Measurements from ENCODE around the gene TPR. TPM values are rescaled to one million over a fixed set of nuclear protein-coding genes. Genes with fewer than 3 reads are reported as not detected.
A peak's percentile ranks its signal among the peaks of the same experiment; 100 is the strongest.

Gene TPR
- total RNA-seq, 1 donor from 2014 or later: 112 TPM

DNA sequence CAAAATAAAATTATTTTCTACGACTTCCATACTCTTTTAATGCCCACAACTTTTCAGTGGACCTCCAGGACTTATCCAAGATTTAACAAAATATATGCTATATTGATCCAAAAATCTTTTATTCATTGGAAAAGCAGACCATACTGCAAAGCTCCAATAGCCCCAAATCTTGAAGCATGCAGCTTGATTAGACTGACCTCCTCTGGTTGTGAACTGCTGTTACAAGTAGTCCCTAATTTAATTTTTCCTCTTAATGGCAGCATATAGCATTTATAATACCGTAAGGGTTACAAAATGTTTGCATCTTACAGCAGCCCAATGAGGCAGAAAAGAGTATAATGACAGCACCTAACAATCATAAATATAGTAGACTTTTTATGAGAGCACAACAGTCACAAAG is 49.8 kb downstream of the TPR start:
- Mint-ChIP-seq H3K4me1 (ENCODE audit: low read depth, unreplicated experiment) (no peaks in the 10 kb centered on the region), H3K36me3 (ENCODE audit: unreplicated experiment) (no peaks in the 10 kb centered on the region), H3K9me3 (ENCODE audit: unreplicated experiment) (no peaks in the 10 kb centered on the region), H3K27ac (ENCODE audit: unreplicated experiment) (no peak overlapping the region), H3K27me3 (ENCODE audit: unreplicated experiment) (no peaks in the 10 kb centered on the region), H3K4me3 (ENCODE audit: unreplicated experiment) (no peak overlapping the region)
- no peak for DNase-seq
- TF ChIP-seq, protein P1, sequence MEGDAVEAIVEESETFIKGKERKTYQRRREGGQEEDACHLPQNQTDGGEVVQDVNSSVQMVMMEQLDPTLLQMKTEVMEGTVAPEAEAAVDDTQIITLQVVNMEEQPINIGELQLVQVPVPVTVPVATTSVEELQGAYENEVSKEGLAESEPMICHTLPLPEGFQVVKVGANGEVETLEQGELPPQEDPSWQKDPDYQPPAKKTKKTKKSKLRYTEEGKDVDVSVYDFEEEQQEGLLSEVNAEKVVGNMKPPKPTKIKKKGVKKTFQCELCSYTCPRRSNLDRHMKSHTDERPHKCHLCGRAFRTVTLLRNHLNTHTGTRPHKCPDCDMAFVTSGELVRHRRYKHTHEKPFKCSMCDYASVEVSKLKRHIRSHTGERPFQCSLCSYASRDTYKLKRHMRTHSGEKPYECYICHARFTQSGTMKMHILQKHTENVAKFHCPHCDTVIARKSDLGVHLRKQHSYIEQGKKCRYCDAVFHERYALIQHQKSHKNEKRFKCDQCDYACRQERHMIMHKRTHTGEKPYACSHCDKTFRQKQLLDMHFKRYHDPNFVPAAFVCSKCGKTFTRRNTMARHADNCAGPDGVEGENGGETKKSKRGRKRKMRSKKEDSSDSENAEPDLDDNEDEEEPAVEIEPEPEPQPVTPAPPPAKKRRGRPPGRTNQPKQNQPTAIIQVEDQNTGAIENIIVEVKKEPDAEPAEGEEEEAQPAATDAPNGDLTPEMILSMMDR (IDR thresholded peaks at IDR 0.05; ENCODE audit: partially characterized antibody, unreplicated experiment): peak; percentile 43

DNA sequence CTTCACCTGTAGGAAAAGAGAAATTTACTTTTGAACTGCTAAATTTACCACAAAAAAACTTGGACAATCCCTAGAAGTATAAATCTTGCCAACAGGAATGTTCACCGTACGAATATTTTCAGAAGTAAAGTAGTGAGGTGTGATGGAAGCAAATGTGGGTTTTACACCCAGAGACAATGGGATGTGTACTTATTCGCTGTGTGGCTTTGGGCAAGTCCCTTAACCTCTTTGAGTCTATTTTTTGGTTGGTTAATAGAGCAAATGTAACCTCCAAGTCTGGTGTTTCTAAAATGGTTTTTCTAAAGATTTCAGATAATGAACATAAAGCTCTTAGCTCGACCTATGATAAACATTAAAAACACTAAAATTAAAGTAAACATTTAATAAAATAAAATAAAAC is 51.2 kb downstream of the TPR start:
- TF ChIP-seq, protein P1 (IDR thresholded peaks at IDR 0.05; ENCODE audit: partially characterized antibody, unreplicated experiment): no peak
- no peaks in the 10 kb centered on the region for H3K4me1 Mint-ChIP-seq (ENCODE audit: low read depth, unreplicated experiment)
- no peak overlapping the region for H3K27ac Mint-ChIP-seq (ENCODE audit: unreplicated experiment)
- H3K4me3 Mint-ChIP-seq (ENCODE audit: unreplicated experiment): no peak overlapping the region
- H3K27me3 Mint-ChIP-seq (ENCODE audit: unreplicated experiment): no peaks in the 10 kb centered on the region
- H3K9me3 Mint-ChIP-seq (ENCODE audit: unreplicated experiment): no peaks in the 10 kb centered on the region
- H3K36me3 Mint-ChIP-seq (ENCODE audit: unreplicated experiment): no peaks in the 10 kb centered on the region
- no peak for DNase-seq

DNA sequence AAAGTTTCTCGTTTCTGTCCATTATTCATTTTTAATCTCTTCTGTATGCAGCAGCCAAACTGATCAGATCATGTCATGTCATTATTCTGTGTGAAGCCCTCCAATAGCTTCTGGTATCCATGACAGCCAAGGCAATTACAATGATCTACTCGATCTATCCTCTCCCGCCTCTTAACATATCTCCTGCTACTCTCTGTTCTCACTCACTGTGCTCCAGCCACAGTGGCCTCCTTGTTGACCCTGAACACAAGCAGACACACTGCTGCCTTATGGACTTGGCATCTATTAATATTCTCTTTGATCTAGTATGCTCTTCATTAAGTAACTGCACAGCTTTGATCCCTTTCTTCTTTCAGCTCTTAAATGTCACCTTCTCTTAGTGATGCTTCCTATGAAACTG is 59.5 kb downstream of the TPR start:
- no peaks in the 10 kb centered on the region for H3K27me3 Mint-ChIP-seq (ENCODE audit: unreplicated experiment)
- TF ChIP-seq, protein P1 (IDR thresholded peaks at IDR 0.05; ENCODE audit: partially characterized antibody, unreplicated experiment): no peak
- no peaks in the 10 kb centered on the region for H3K36me3 Mint-ChIP-seq (ENCODE audit: unreplicated experiment)
- no peaks in the 10 kb centered on the region for H3K4me1 Mint-ChIP-seq (ENCODE audit: low read depth, unreplicated experiment)
- no peaks in the 10 kb centered on the region for H3K9me3 Mint-ChIP-seq (ENCODE audit: unreplicated experiment)
- no peak overlapping the region for H3K27ac Mint-ChIP-seq (ENCODE audit: unreplicated experiment)
- H3K4me3 Mint-ChIP-seq (ENCODE audit: unreplicated experiment): no peak overlapping the region
- no peak for DNase-seq

DNA sequence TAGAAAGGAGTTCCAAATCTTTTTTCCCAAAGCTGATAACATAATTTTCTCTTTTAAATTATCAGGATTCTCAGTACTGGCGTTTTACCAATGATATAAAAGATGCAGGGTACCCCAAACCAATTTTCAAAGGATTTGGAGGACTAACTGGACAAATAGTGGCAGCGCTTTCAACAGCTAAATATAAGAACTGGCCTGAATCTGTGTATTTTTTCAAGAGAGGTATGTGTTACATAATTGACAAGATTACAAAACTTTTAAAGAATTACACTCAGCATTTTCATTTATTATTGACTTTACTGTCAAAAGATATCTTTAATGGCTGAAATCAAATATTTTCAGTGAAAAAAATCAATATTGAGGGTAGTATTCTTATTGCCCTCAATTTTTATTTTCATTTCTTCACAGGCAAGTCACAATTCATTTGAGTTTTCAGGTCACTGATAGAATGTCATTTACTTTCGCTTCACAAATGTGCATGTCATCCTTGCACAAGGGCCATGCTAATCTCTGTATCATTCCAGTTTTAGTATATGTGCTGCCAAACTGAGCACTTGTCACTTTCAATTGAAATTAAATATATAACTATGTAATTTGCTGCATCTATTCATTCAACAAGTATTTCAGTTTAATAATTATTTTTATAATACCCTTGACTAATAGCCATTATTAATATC is 63.5 kb downstream of the TPR start:
- no peaks in the 10 kb centered on the region for H3K9me3 Mint-ChIP-seq (ENCODE audit: unreplicated experiment)
- H3K27me3 Mint-ChIP-seq (ENCODE audit: unreplicated experiment): no peaks in the 10 kb centered on the region
- H3K36me3 Mint-ChIP-seq (ENCODE audit: unreplicated experiment): no peaks in the 10 kb centered on the region
- TF ChIP-seq, protein P1 (IDR thresholded peaks at IDR 0.05; ENCODE audit: partially characterized antibody, unreplicated experiment): no peak
- no peak overlapping the region for H3K4me3 Mint-ChIP-seq (ENCODE audit: unreplicated experiment)
- no peak for DNase-seq
- H3K4me1 Mint-ChIP-seq (ENCODE audit: low read depth, unreplicated experiment): no peaks in the 10 kb centered on the region
- no peak overlapping the region for H3K27ac Mint-ChIP-seq (ENCODE audit: unreplicated experiment)

DNA sequence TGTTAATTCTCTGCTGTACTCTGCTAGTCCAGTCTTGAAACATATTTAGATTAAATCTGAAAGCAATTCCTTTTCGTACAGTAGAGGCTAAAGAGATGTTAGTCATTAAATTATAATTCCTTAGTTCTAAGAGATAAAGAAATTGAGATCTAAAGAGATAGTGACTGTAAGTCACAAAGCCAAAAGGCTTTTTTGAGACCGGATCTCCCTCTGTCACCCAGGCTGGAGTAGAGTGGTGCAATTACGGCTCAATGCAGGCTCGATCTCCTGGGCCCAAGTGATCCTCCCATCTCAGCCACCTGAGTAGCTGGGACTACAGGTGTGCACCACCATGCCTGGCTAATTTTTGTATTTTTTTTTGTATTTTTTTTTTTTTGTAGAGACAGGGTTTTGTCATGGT is 64.7 kb downstream of the TPR start:
- TF ChIP-seq, protein P1 (IDR thresholded peaks at IDR 0.05; ENCODE audit: partially characterized antibody, unreplicated experiment): no peak
- H3K4me3 Mint-ChIP-seq (ENCODE audit: unreplicated experiment): no peak overlapping the region

More for the DNA sequence above, 64.7 kb downstream of the TPR start:
- Mint-ChIP-seq H3K4me1 (ENCODE audit: low read depth, unreplicated experiment) (peaks cover 7% of the 10 kb centered on the region), H3K9me3 (ENCODE audit: unreplicated experiment) (no peaks in the 10 kb centered on the region), H3K27me3 (ENCODE audit: unreplicated experiment) (no peaks in the 10 kb centered on the region), H3K36me3 (ENCODE audit: unreplicated experiment) (no peaks in the 10 kb centered on the region), H3K27ac (ENCODE audit: unreplicated experiment) (no peak overlapping the region)
- DNase-seq: no peak

Measured in glutamatergic neuron (in vitro differentiated cells).